ENCODE measurements around the gene CDX1.

- TF ChIP-seq SP1 (IDR thresholded peaks at IDR 0.05) = no peak
- TF ChIP-seq ELF4 (IDR thresholded peaks at IDR 0.05) = no peak
- no peak for TF ChIP-seq TARDBP (IDR thresholded peaks at IDR 0.05)
- TF ChIP-seq BHLHE40 (IDR thresholded peaks at IDR 0.05; ENCODE audit: borderline replicate concordance) = no peak
- no peak for TF ChIP-seq CTBP1 (IDR thresholded peaks at IDR 0.05; ENCODE audit: borderline replicate concordance)
- no peak for TF ChIP-seq ARNT (IDR thresholded peaks at IDR 0.05)
- TF ChIP-seq LEF1 (IDR thresholded peaks at IDR 0.05; ENCODE audit: borderline replicate concordance) = no peak
- no peak for TF ChIP-seq PKNOX1 (IDR thresholded peaks at IDR 0.05)
- no peak for TF ChIP-seq L3MBTL2 (conservative IDR thresholded peaks at IDR 0.05)
- TF ChIP-seq HDGF (IDR thresholded peaks at IDR 0.05; ENCODE audit: borderline replicate concordance) = no peak
- no peak for TF ChIP-seq FOXK2 (IDR thresholded peaks at IDR 0.05)
- TF ChIP-seq FOXM1 (IDR thresholded peaks at IDR 0.05; ENCODE audit: borderline replicate concordance) = no peak
- TF ChIP-seq ZNF384 (IDR thresholded peaks at IDR 0.05) = no peak
- no peak for TF ChIP-seq SUZ12 (IDR thresholded peaks at IDR 0.05)
Observed at GRCh38 chr5:150176745-150177477, 10.3 kb downstream of the CDX1 start.
